Panc1 (cell line): ENCODE results near the gene NUMB.

Experiments used
- CTCF ChIP-seq: fragments of 450-650 bp; IDR thresholded peaks from 2 replicates; pipeline ENCODE4 v1.5.1; 2017; ENCODE audit warnings: mild to moderate bottlenecking
- POLR2AphosphoS5 ChIP-seq: IDR thresholded peaks from 2 replicates; pipeline ENCODE4 v1.6.1; 2012; ENCODE audit warnings: mild to moderate bottlenecking, low read depth, low read length, moderate library complexity
- REST ChIP-seq, 2 experiments: IDR thresholded peaks; 2 replicates each; pipeline ENCODE4 v1.6.1; 2011 to 2012; ENCODE audit warnings: low read depth in 2 of 2, control low read depth in 1 of 2, low read length in 1 of 2, mild to moderate bottlenecking in 1 of 2, moderate library complexity in 1 of 2; ENCODE audit not compliant: insufficient read depth in 1 of 2

- TF ChIP-seq CTCF (no peak), REST (IDR thresholded peaks at IDR 0.05; ENCODE audit: insufficient read depth in 1 of 2, low read depth in 2 of 2, low read length in 1 of 2) (no peak), POLR2AphosphoS5 (no peak)
Observed at GRCh38 chr14:73344319-73344718, 114.0 kb downstream of the NUMB start.
